Measurements from ENCODE around the gene LY6G6F. TPM values are rescaled to one million over a fixed set of nuclear protein-coding genes. Genes with fewer than 3 reads are reported as not detected.

The LY6G6F gene
- total and polyA plus RNA-seq, 4 donors: 0.21 to 2.2 TPM; not detected in 2

GRCh38 chr6:31663961-31664789 lies 42.5 kb upstream of the LY6G6F start:
- H3K9me3 ChIP-seq (ENCODE audit: control insufficient read depth in 4 of 4, insufficient read depth in 3 of 4, low read length in 3 of 4): no peaks in the 10 kb centered on the region
- peak overlapping the region; percentile 81 to 84 for H3K9ac ChIP-seq (ENCODE audit: insufficient read depth in 1 of 2, low read length in 2 of 2)
- TF ChIP-seq CTCF (IDR thresholded peaks at IDR 0.05; ENCODE audit: control extremely low read depth, extremely low read depth): no peak
- H3K4me1 ChIP-seq (ENCODE audit: control insufficient read depth in 5 of 5, insufficient read depth in 5 of 5, low read length in 5 of 5): peaks cover 3 to 45% (median 16%) of the 10 kb centered on the region in 5 donors
- peak overlapping the region; percentile 89 to 96 for H3K27ac ChIP-seq (ENCODE audit: low read depth in 1 of 2, low read length in 1 of 2)
- peak overlapping the region; percentile 50 for H3K4me3 ChIP-seq
- WGBS, 2 donors: 21 to 31% methylated on average over 17 of the region's 17 CpGs
- ATAC-seq (ENCODE audit: insufficient read depth, low FRiP score) (no peak), DNase-seq (peak in 2 of 3 donors; percentile 23 to 43)
- H3K36me3 ChIP-seq (ENCODE audit: control insufficient read depth in 4 of 4, insufficient read depth in 4 of 4, low read length in 4 of 4): peaks cover 7 to 30% (median 20%) of the 10 kb centered on the region in 4 donors
- no peaks in the 10 kb centered on the region for H3K27me3 ChIP-seq (ENCODE audit: control insufficient read depth in 3 of 3, insufficient read depth in 3 of 3, low read length in 2 of 3)

DNA sequence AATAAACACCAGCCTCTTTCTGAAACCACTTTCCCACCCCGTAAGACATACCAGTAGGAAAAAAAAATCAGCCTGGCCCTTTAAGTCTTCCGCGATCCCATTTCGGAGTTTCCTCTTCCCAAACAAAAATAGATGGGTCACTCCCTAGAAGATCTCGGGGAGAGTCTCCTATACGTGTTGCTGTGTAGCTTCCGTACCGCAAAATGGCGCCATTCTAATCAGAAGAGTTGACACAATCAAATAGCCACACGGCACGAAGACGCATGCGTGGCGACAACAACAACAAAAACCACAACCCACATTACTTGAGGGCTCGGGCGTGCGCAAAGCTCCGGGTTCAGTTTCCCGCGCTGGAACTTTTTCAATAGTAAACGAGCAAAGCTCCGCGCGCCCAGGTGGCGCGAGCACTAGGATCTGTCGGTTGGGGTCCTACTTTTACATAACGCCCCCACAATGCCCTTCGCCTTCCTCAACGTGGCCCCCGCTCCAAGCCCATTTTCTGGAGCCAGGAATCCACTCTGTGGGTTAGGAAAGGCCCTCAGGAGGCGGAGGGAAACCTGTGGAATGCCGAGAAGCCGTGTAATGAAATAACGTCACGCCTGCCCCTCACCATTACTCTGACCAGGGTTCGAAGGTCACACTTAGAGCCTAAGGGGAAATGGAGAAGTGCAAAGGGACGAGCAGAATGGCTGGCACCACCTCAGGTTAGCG lies 41.7 kb upstream of the LY6G6F start, which contains the start of gene GPANK1:
TSS of gene GPANK1 (minus strand) at position 208 of the 711 bp plus-strand sequence. CDS start 519 bp downstream, outside the sequence.
- H3K27ac ChIP-seq (ENCODE audit: low read depth in 1 of 2, low read length in 1 of 2): peak within 1 kb of the TSS; percentile 89 to 96
- H3K9ac ChIP-seq (ENCODE audit: insufficient read depth in 1 of 2, low read length in 2 of 2): peak within 1 kb of the TSS; percentile 81 to 93
- WGBS, 2 donors: 0% methylated on average over 39 of the region's 39 CpGs
- H3K4me1 ChIP-seq (ENCODE audit: control insufficient read depth in 5 of 5, insufficient read depth in 5 of 5, low read length in 5 of 5): peaks cover 3 to 38% (median 11%) of the 10 kb centered on the region in 5 donors
- TF ChIP-seq CTCF (IDR thresholded peaks at IDR 0.05; ENCODE audit: control extremely low read depth, extremely low read depth): no peak
- H3K36me3 ChIP-seq (ENCODE audit: control insufficient read depth in 4 of 4, insufficient read depth in 4 of 4, low read length in 4 of 4): peaks cover 11 to 37% (median 25%) of the 10 kb centered on the region in 4 donors
- no peaks in the 10 kb centered on the region for H3K27me3 ChIP-seq (ENCODE audit: control insufficient read depth in 3 of 3, insufficient read depth in 3 of 3, low read length in 2 of 3)
- peak; percentile 68 for ATAC-seq (ENCODE audit: insufficient read depth, low FRiP score)
- peak; percentile 93 to 99 (median 98) for DNase-seq
- no peaks in the 10 kb centered on the region for H3K9me3 ChIP-seq (ENCODE audit: control insufficient read depth in 4 of 4, insufficient read depth in 3 of 4, low read length in 3 of 4)
- peak within 1 kb of the TSS; percentile 84 for H3K4me3 ChIP-seq

- H3K4me1 ChIP-seq (ENCODE audit: control insufficient read depth in 5 of 5, insufficient read depth in 5 of 5, low read length in 5 of 5): peaks cover 3 to 34% (median 11%) of the 10 kb centered on the region in 5 donors
- DNase-seq (peak; percentile 98 to 99 (median 99)), ATAC-seq (ENCODE audit: insufficient read depth, low FRiP score) (peak; percentile 93)
- H3K9ac ChIP-seq (ENCODE audit: insufficient read depth in 1 of 2, low read length in 2 of 2): peak within 1 kb of the TSS; percentile 81 to 93
- H3K36me3 ChIP-seq (ENCODE audit: control insufficient read depth in 4 of 4, insufficient read depth in 4 of 4, low read length in 4 of 4): peaks cover 11 to 44% (median 31%) of the 10 kb centered on the region in 4 donors
- peak within 1 kb of the TSS; percentile 89 to 96 for H3K27ac ChIP-seq (ENCODE audit: low read depth in 1 of 2, low read length in 1 of 2)
- H3K4me3 ChIP-seq: peak within 1 kb of the TSS; percentile 84
- H3K9me3 ChIP-seq (ENCODE audit: control insufficient read depth in 4 of 4, insufficient read depth in 3 of 4, low read length in 3 of 4): no peaks in the 10 kb centered on the region
- no peaks in the 10 kb centered on the region for H3K27me3 ChIP-seq (ENCODE audit: control insufficient read depth in 3 of 3, insufficient read depth in 3 of 3, low read length in 2 of 3)
- 0% methylated on average over 63 of the region's 63 CpGs for WGBS, 2 donors
- TF ChIP-seq CTCF (IDR thresholded peaks at IDR 0.05; ENCODE audit: control extremely low read depth, extremely low read depth): no peak
Observed at GRCh38 chr6:31665501-31666336, 40.9 kb upstream of the LY6G6F start, which contains the start of gene CSNK2B. Gene CSNK2B (plus strand): TSS chr6:31666080. CDS start chr6:31666832, 752 bp downstream.
